COLO829 (cell line): ENCODE measurements around the gene TEX29.

ENCODE experiments used
- DNase-seq: peaks from one replicate; pipeline ENCODE4 v3.0.0; 2012; ENCODE audit warnings: low spot score

The TEX29 gene

GRCh38 chr13:111393221-111393790 is 72.9 kb downstream of the TEX29 start:
- DNase-seq = no peak
